Measurements from ENCODE around the gene RREB1.
"Not testable (repeated sequence)": the region's sequence is repeated elsewhere in the genome, so short reads cannot be mapped to it uniquely, and the experiment has no call there.

Gene RREB1

DNA sequence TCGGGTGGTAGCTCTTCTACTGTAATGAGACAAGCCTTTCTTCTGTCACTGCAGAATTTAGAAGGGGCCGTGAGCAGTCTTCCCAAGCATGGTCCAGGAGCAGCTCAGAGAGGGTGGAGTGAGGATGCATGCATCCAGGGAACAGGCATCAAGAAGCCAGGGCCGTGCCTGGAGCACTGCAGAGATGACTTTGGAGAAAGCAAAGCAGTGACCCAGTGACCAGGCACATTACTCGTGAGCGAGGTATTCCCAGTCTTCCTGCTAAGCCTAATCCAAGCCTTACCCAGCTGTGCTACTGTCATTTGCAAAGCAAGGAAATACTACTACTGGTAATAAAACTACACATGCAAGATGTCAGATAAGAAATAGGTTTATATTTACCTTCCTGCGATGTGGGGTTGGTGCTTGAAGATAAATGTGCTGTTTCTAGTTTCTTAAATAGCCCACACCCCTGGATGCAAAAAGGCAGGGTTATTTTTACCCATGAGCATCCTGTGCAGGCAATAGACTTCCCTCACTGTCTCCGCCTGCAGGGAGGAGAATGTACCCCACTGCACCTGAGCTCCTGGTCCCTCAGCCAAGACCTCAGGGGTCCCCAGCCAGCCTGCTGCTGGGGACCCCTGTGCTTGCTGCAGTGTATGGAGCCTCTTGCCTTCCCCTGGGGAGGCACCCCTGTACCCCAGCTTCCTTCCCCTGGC is 142.3 kb downstream of the RREB1 start:
- no peak for DNase-seq

DNA sequence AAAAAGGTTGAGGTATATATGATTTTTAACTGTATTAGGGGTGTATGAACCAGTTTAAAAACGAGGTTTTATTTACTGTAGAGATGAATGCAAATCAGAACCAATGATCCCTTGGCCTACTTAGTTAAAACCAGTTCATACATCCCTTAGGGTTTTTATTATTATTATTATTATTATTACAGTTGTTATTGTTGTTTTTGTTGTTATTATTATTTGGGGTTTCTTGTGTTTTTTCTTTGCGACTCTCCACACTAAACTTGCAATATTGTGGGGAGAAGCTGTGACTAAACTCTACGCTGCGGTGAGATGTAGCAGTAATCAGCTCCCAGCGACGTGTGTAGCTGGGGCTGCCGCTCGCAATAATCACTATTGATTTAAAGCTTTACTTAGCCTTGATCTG is 143.1 kb downstream of the RREB1 start:
- DNase-seq, result no peak

- no peak for DNase-seq
These were observed 144.0 kb downstream of the RREB1 start for GRCh38 chr6:7251646-7252260.

DNA sequence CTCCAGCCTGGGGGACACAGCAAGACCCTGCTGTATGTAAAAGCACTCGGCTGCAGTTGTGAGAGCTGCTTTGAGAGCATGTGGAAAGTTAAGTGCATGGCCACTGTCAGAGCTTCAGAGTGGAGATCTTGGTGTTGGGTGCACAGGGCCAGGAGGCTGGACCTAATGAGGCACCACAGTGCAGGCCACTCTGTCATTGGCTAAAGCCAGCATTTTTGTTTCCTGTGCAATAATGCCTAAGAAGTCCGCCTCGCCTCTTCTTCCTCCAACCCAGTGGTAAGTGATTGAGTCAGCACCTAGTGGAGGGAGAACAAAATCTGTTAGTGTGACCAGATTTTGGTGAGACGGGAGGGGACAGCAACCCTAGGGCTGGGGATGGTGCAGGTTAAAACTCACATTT is 144.6 kb downstream of the RREB1 start:
- no peak for DNase-seq

DNA sequence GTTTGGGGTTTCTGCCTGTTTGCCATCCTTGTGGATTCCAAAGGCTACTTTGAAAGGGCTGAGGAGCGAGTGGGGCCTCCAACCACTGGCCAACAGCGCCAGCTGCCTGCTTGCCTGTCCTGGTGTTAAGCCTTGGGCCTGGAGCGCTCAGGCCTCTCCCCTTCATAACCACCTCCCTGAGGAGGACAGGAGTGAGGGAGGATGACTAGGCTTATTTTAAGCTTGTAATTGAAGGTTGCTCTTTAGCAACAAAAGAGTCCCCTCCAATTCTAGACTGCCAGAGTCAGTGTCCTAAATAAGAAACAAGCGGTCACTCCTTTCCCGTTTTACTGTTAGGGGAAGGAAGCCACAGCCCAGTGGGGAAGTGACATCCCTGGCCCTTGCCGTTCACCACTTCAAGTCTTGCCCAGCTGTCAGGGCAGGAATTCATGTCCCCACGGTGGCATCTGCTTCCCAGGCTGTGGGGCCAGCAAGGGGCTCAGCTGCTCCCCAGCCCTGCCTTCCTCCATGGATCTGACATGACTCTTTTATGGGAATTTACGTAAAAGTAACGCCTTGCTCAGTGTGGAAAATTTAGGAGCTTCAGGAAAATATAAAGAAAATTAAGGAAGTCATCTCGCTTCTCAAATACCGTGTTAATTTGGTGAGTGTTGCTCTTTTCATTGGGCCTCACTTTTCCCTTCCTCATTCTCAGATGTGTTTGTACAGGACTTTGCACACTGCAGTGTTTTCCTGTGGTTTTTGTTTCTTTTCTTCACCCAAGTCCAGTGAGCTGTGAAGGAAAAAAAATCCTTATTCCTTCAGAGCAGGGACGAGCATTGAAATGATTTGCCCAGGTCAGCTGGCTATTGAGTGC is 147.4 kb downstream of the RREB1 start:
- no peak for DNase-seq

GRCh38 chr6:7255918-7256317 is 148.2 kb downstream of the RREB1 start:
- DNase-seq, result no peak

DNA sequence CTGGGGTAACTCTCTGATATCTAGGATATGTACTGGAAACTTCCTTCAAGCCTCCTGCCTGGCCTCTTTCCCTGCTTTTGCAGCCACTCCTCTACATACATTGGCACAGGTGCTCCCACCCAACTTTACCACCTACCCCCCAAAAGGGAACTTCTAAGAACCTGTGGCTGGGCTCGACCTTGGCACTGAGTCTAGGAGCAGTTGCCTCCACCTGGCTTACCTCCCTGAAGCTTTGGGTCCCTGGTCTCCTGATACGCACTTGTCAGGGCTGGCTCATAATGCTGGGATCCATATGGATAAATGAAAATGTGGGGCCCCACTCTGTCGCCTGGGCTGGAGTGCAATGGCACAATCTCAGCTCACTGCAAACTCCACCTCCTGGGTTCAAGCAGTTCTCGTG is 149.0 kb downstream of the RREB1 start:
- no peak for DNase-seq

- DNase-seq, result no peak
These were observed 149.9 kb downstream of the RREB1 start for GRCh38 chr6:7257521-7258230.

GRCh38 chr6:7258231-7258763 is 150.5 kb downstream of the RREB1 start:
- no peak for DNase-seq

- no peak for DNase-seq
These were observed 152.7 kb downstream of the RREB1 start for GRCh38 chr6:7260291-7261031.

DNA sequence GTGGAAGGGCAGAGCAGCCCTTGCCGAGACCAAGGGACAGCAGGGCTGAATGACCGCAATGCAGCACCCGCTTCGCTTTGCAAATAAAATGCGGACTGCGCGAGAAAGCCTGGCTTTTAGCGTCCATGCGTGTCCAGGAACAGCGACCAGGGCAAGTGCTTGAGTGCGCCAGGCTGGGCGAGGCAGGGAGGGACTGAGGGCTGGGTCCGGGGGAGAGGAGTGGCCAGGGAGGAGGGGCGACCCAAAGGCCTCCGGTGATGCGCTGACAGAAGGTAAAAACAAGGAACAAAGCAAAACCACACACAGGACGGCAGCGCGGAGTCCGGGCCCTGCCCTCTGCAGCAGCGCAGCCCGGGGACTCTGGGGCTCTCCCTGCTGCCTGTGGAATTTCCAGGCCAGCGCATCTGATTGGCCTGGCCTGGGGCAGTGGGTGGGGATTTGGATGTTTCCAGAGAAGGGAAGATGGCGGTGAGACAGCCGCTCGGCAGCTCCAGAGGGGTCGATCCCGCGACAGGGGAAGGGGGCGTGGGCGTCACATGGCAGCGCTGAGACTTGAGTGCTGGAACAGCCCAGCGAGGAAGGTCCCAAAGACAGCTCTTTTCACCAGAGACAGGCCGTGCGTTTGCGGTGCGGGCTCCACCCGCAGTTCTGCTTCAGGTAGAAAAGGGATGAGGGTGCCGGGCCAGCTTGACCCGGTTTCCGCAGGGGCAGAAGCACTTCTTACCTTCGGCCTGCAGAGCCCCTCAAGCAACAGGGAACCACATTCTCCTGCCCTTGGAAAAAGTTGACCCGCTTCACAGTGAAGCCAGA is 153.5 kb downstream of the RREB1 start:
- peak; percentile 73 for DNase-seq

GRCh38 chr6:7261852-7262461 is 154.2 kb downstream of the RREB1 start:
- DNase-seq, result no peak

DNA sequence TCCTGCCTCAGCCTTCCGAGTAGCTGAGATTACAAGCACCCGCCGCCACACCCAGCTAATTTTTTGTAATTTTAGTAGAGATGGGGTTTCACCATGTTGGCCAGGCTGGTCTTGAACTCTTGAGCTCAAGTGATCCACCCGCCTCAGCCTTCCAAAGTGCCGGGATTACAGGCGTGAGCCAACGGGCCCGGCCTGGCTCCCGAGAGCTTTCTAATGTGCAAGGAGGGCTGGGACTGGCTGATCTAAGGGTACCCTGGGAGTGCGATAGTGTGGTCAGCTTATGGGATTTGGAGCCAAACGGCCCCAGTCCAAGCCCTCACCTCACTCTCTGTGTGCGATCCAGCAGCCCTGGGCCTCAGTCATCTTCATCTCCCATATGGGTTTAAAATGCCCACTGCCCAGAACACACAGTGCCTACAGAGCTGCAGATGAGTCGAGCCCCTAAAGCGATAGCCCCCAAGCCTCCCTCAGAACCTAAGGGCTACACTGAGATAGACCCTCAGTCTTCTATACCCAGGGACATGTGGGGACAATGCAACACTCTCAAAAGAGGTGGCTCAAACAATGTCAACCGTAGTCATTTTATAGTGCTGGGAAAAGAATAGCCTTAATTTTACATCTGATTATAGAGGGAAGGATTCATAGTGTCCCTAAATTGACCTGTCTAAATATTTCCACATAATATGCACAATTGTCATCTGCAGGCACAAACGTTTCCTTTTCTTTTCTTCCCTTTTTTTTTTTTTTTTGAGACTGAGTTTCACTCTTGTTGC is 155.2 kb downstream of the RREB1 start:
- DNase-seq, result no peak

DNA sequence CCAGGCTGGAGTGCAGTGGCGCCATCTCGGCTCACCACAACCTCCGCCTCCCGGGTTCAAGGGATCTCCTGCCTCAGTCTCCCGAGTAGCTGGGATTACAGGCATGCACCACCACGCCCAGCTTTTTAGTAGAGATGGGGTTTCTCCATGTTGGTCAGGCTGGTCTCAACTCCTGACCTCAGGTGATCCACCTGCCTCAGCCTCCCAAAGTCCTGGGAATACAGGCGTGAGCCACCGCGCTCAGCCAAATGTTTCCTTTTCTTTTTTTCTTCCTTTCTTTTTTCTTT is 155.7 kb downstream of the RREB1 start:
- DNase-seq, result not testable (repeated sequence)

- no peak for DNase-seq
These were observed 156.3 kb downstream of the RREB1 start for GRCh38 chr6:7264041-7264440.

GRCh38 chr6:7264686-7265384 is 157.1 kb downstream of the RREB1 start:
- DNase-seq, result no peak

- DNase-seq, result not testable (repeated sequence)
These were observed 157.6 kb downstream of the RREB1 start for GRCh38 chr6:7265385-7265726.

GRCh38 chr6:7267071-7267465 is 159.3 kb downstream of the RREB1 start:
- no peak for DNase-seq

DNA sequence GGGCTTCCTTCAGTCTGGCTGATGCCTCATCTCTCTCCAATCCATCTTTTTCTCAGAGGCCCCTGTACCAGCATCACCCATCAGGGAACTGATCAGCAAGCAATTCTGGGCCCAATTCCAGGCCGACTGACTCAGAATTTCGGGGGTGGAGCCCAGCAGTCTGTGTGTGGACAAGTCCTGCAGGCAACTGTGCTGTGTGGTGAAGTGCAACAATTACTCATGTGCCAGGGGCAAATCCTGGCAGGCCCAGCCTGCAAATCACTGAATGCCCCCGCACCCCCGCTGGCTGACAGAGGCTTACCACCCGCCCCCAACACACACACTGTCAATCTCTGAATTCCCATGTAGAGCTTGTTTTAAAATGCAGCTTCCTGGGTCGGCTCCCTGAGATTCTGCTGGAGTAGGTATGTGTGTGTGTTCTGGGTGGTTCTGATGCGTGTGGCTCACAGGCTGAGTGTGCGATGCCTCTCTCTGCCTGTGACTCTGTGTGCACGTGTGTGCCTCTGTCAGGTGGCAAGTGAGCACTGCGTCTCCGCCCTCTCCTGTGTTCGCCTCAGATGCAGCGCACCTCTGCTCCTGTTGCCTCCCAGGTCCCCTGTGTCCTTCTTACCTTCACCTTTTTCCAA is 159.8 kb downstream of the RREB1 start:
- peak; percentile 26 for DNase-seq

Data from activated CD4-positive, alpha-beta T cell treated with anti-CD3 and anti-CD28 coated beads for 48 hours (primary cell).